GM18873 (cell line): Measurements from ENCODE around the gene GZMM.

Experiments used
- ATAC-seq: cut with Tn5 transposase; IDR thresholded peaks from one replicate; pipeline ENCODE4 v1.9.1; 2021; ENCODE audit warnings: mild to moderate bottlenecking, moderate library complexity, moderate number of reproducible peaks; ENCODE audit not compliant: unreplicated experiment, low FRiP score

Gene GZMM

GRCh38 chr19:533364-534058, 10.3 kb upstream of the GZMM start:
- no peak for ATAC-seq

GRCh38 chr19:534088-534487, 9.8 kb upstream of the GZMM start:
- no peak for ATAC-seq

GRCh38 chr19:535017-535835, 8.6 kb upstream of the GZMM start:
- no peak for ATAC-seq

GRCh38 chr19:536031-536880, 7.6 kb upstream of the GZMM start:
- no peak for ATAC-seq

- no peak for ATAC-seq
Measured at GRCh38 chr19:536881-537404, 6.9 kb upstream of the GZMM start.

- no peak for ATAC-seq
Measured at GRCh38 chr19:538641-539428, 5.0 kb upstream of the GZMM start.

- no peak for ATAC-seq
Measured at GRCh38 chr19:539429-540030, 4.3 kb upstream of the GZMM start.

GRCh38 chr19:540867-541637, 2.8 kb upstream of the GZMM start:
- no peak for ATAC-seq

- no peak for ATAC-seq
Measured at GRCh38 chr19:541699-542098, 2.2 kb upstream of the GZMM start.

- no peak for ATAC-seq
Measured at GRCh38 chr19:542173-542866, 1.5 kb upstream of the GZMM start.

GRCh38 chr19:547117-547516, 3.3 kb downstream of the GZMM start:
- no peak for ATAC-seq

- ATAC-seq, result no peak
Measured at GRCh38 chr19:547836-548720, 4.2 kb downstream of the GZMM start.

- no peak for ATAC-seq
Measured at GRCh38 chr19:548886-549830, 5.3 kb downstream of the GZMM start.

- ATAC-seq, result no peak
Measured at GRCh38 chr19:554817-555216, 11.0 kb downstream of the GZMM start.

- no peak for ATAC-seq
Measured at GRCh38 chr19:555474-555808, 11.6 kb downstream of the GZMM start.

GRCh38 chr19:556611-557382, 12.9 kb downstream of the GZMM start:
- no peak for ATAC-seq
